H1 (cell line): ENCODE measurements around the gene LCN6. TPM values are rescaled to one million over a fixed set of nuclear protein-coding genes. Genes with fewer than 3 reads are reported as not detected.

Experiments
- CTCF ChIA-PET: fragments of 300-600 bp; sonication (Branson Sonifier 250); formaldehyde crosslinking; loops from one replicate; lab custom pipeline; 2021; ENCODE audit not compliant: partially characterized antibody; lab: Charles Lee
- POLR2A ChIA-PET: fragments of 300-600 bp; sonication (Branson Sonifier 250); formaldehyde crosslinking; loops from one replicate; lab custom pipeline; 2021; ENCODE audit warnings: inconsistent platforms; ENCODE audit not compliant: partially characterized antibody; lab: Charles Lee
- DNase-seq, 2 experiments: peaks; one replicate each; pipeline versions ENCODE4 v3.0.0 to v3.0.0-alpha.2; 2010 to 2022; ENCODE audit warnings: low spot score in 2 of 2, low read depth in 1 of 2, mixed read lengths in 1 of 2
- FAIRE-seq: peaks from 2 replicates; lab custom pipeline; 2011; peaks lifted over from hg19 to GRCh38; lab: Jason Lieb, UNC
- H2AFZ ChIP-seq: 2 replicates; pipeline ENCODE4 v1.8.1; 2012; ENCODE audit warnings: low read length, inconsistent platforms
- H2AK5ac ChIP-seq: 2 replicates; pipeline ENCODE4 v1.6.1; 2013; ENCODE audit warnings: low read depth, low read length
- H2BK120ac ChIP-seq: replicated peaks from 2 replicates; pipeline ENCODE3; 2013; ENCODE audit warnings: low read depth, low read length, inconsistent platforms
- H2BK12ac ChIP-seq: 2 replicates; pipeline ENCODE4 v1.6.1; 2013; ENCODE audit warnings: low read depth, low read length
- H2BK15ac ChIP-seq: 2 replicates; pipeline ENCODE4 v1.6.1; 2013; ENCODE audit warnings: low read length
- H2BK20ac ChIP-seq: 2 replicates; pipeline ENCODE4 v1.6.1; 2013; ENCODE audit warnings: low read length
- H2BK5ac ChIP-seq: 2 replicates; pipeline ENCODE4 v1.6.1; 2013; ENCODE audit warnings: low read depth, low read length
- H3K14ac ChIP-seq: 2 replicates; pipeline ENCODE4 v1.6.1; 2013; ENCODE audit warnings: inconsistent platforms; ENCODE audit not compliant: insufficient read length
- H3K18ac ChIP-seq: 2 replicates; pipeline ENCODE4 v1.6.1; 2013; ENCODE audit warnings: low read length; ENCODE audit errors: extremely low read depth
- H3K23ac ChIP-seq: 2 replicates; pipeline ENCODE4 v1.6.1; 2013; ENCODE audit warnings: inconsistent platforms; ENCODE audit not compliant: insufficient read length
- H3K23me2 ChIP-seq: 2 replicates; pipeline ENCODE4 v1.6.1; 2013; ENCODE audit warnings: low read depth, low read length
- H3K27ac ChIP-seq: 2 replicates; pipeline ENCODE4 v1.6.1; 2011; ENCODE audit warnings: low read depth, low read length, inconsistent platforms
- H3K27me3 ChIP-seq, 4 experiments: replicated peaks in 1 of 4; 1 replicate in 1 of 4; 2 replicates in 3 of 4; pipeline versions ENCODE4 v1.6.1 to v1.8.1; 2011 to 2013; ENCODE audit warnings: low read length in 3 of 4, mild to moderate bottlenecking in 3 of 4, inconsistent platforms in 2 of 4, mixed read lengths in 2 of 4, moderate library complexity in 1 of 4; ENCODE audit not compliant: control insufficient read depth in 3 of 4, insufficient read depth in 3 of 4; ENCODE audit errors: extremely low read depth in 1 of 4
- H3K36me3 ChIP-seq, 4 experiments: 2 replicates each; pipeline versions ENCODE4 v1.6.1 to v1.8.1; 2011 to 2013; ENCODE audit warnings: mild to moderate bottlenecking in 4 of 4, low read length in 3 of 4, moderate library complexity in 2 of 4, control low read depth in 1 of 4, inconsistent platforms in 1 of 4; ENCODE audit not compliant: insufficient read depth in 4 of 4, control insufficient read depth in 2 of 4
- H3K4ac ChIP-seq: replicated peaks from 2 replicates; pipeline ENCODE3; 2013; ENCODE audit warnings: low read length, low read depth, mixed read lengths, inconsistent platforms; ENCODE audit not compliant: insufficient read length
- H3K4me1 ChIP-seq, 4 experiments: replicated peaks in 1 of 4; 1 replicate in 1 of 4; 2 replicates in 3 of 4; pipeline versions ENCODE4 v1.6.1 to v1.8.1; 2011 to 2013; ENCODE audit warnings: low read length in 3 of 4, inconsistent platforms in 2 of 4, mixed read lengths in 1 of 4; ENCODE audit not compliant: insufficient read depth in 4 of 4, control insufficient read depth in 3 of 4
- H3K4me2 ChIP-seq, 2 experiments: 2 replicates each; pipeline versions ENCODE4 v1.6.1 to v1.8.1; 2011 to 2013; ENCODE audit warnings: low read depth in 2 of 2, low read length in 2 of 2, control low read depth in 1 of 2, inconsistent platforms in 1 of 2, mild to moderate bottlenecking in 1 of 2; ENCODE audit not compliant: insufficient read depth in 1 of 2
- H3K4me3 ChIP-seq, 4 experiments: fragments of 200-600, 300-600 bp in 1 of 4; sonication (generic), shearing (Covaris generic), sonication (Bioruptor Twin) in 1 of 4; 2 replicates each; pipeline versions ENCODE4 v1.5.1 to v1.8.1; 2011 to 2016; ENCODE audit warnings: low read length in 4 of 4, low read depth in 3 of 4, control low read depth in 2 of 4, inconsistent platforms in 2 of 4, mild to moderate bottlenecking in 2 of 4, mixed read lengths in 1 of 4, moderate library complexity in 1 of 4; ENCODE audit not compliant: insufficient read depth in 2 of 4; ENCODE audit errors: extremely low read depth in 1 of 4
- H3K56ac ChIP-seq: replicated peaks from 2 replicates; pipeline ENCODE3; 2013; ENCODE audit warnings: low read depth, mild to moderate bottlenecking, mixed read lengths, low read length, inconsistent platforms; ENCODE audit not compliant: insufficient read length
- H3K79me1 ChIP-seq: 2 replicates; pipeline ENCODE4 v1.6.1; 2013; ENCODE audit warnings: low read depth, low read length, control low read depth
- H3K79me2 ChIP-seq, 2 experiments: 2 replicates each; pipeline versions ENCODE4 v1.6.1 to v1.8.1; 2012 to 2013; ENCODE audit warnings: low read length in 2 of 2, mild to moderate bottlenecking in 2 of 2, inconsistent platforms in 1 of 2; ENCODE audit not compliant: insufficient read depth in 2 of 2, control insufficient read depth in 1 of 2
- H3K9ac ChIP-seq, 4 experiments: replicated peaks in 1 of 4; 1 replicate in 1 of 4; 2 replicates in 3 of 4; pipeline versions ENCODE4 v1.6.1 to v1.8.1; 2011 to 2013; ENCODE audit warnings: low read depth in 3 of 4, low read length in 3 of 4, control low read depth in 2 of 4, mild to moderate bottlenecking in 2 of 4, moderate library complexity in 2 of 4, inconsistent platforms in 1 of 4; ENCODE audit errors: extremely low read depth in 1 of 4
- H3K9me3 ChIP-seq, 2 experiments: 2 replicates each; pipeline versions ENCODE4 v1.6.1 to v1.8.1; 2012 to 2013; ENCODE audit warnings: mild to moderate bottlenecking in 2 of 2, moderate library complexity in 2 of 2, control low read depth in 1 of 2, inconsistent platforms in 1 of 2, low read depth in 1 of 2, low read length in 1 of 2, mixed read lengths in 1 of 2; ENCODE audit not compliant: insufficient read depth in 2 of 2
- H4K20me1 ChIP-seq, 2 experiments: replicated peaks in 1 of 2; 2 replicates each; pipeline versions ENCODE3 to v1.8.1; 2011 to 2013; ENCODE audit warnings: inconsistent platforms in 2 of 2, low read length in 2 of 2, mild to moderate bottlenecking in 1 of 2; ENCODE audit not compliant: insufficient read depth in 2 of 2, control insufficient read depth in 1 of 2
- H4K5ac ChIP-seq: 2 replicates; pipeline ENCODE4 v1.6.1; 2013; ENCODE audit warnings: low read length, low read depth, mixed read lengths, inconsistent platforms; ENCODE audit not compliant: insufficient read length
- H4K8ac ChIP-seq: 2 replicates; pipeline ENCODE4 v1.8.0; 2013; ENCODE audit warnings: mild to moderate bottlenecking, moderate library complexity, low read length, inconsistent platforms; ENCODE audit not compliant: insufficient read depth; ENCODE audit errors: extremely low read depth
- H4K91ac ChIP-seq: replicated peaks from 2 replicates; pipeline ENCODE3; 2013; ENCODE audit warnings: low read length, mixed read lengths, inconsistent platforms; ENCODE audit not compliant: insufficient read length
- ATF2 ChIP-seq: IDR thresholded peaks from 2 replicates; pipeline ENCODE4 v1.6.1; 2012; ENCODE audit warnings: low read length, inconsistent platforms
- BCL11A ChIP-seq, 2 experiments: IDR thresholded peaks; one replicate each; pipeline ENCODE4 v1.6.1; 2011; ENCODE audit warnings: low read depth in 2 of 2, low read length in 2 of 2, mild to moderate bottlenecking in 2 of 2
- CBX5 ChIP-seq: fragments of 300-800, 300-1000 bp; sonication (generic); IDR thresholded peaks from 2 replicates; pipeline ENCODE4 v1.7.1; 2016; ENCODE audit warnings: antibody characterized with exemption, low read length, low read depth
- EGR1 ChIP-seq: IDR thresholded peaks from 2 replicates; pipeline ENCODE4 v1.6.1; 2011; ENCODE audit warnings: low read depth, low read length, borderline replicate concordance
- EP300 ChIP-seq, 2 experiments: IDR thresholded peaks; 1 replicate in 1 of 2; 2 replicates in 1 of 2; pipeline ENCODE4 v1.6.1; 2011 to 2012; ENCODE audit warnings: low read depth in 2 of 2, low read length in 2 of 2, mild to moderate bottlenecking in 2 of 2, borderline replicate concordance in 1 of 2, inconsistent platforms in 1 of 2, moderate library complexity in 1 of 2
- KDM4A ChIP-seq: IDR thresholded peaks from one replicate; pipeline ENCODE4 v1.7.1; 2012; ENCODE audit warnings: low read depth, mild to moderate bottlenecking, moderate library complexity, low read length, inconsistent platforms; ENCODE audit not compliant: severe bottlenecking
- POLR2A ChIP-seq, 2 experiments: IDR thresholded peaks; 1 replicate in 1 of 2; 2 replicates in 1 of 2; pipeline ENCODE4 v1.6.1; 2011; ENCODE audit warnings: low read depth in 2 of 2, low read length in 2 of 2, mild to moderate bottlenecking in 2 of 2; ENCODE audit errors: control extremely low read depth in 1 of 2
- SIX5 ChIP-seq: IDR thresholded peaks from 2 replicates; pipeline ENCODE4 v1.6.1; 2011; ENCODE audit warnings: mild to moderate bottlenecking, low read depth, low read length
- TCF12 ChIP-seq: IDR thresholded peaks from 2 replicates; pipeline ENCODE4 v1.6.1; 2011; ENCODE audit warnings: low read depth, mild to moderate bottlenecking, low read length
- WGBS, 2 experiments: shearing (Covaris generic) in 1 of 2; methylation state at CpG; one replicate each; pipeline versions ENCODE4 v1.1.6 to v1.1.7; 2013 to 2015; ENCODE audit warnings: low lambda C conversion rate in 2 of 2, mixed read lengths in 2 of 2, inconsistent platforms in 1 of 2, low coverage in 1 of 2, missing lambda C conversion rate in 1 of 2; ENCODE audit not compliant: insufficient replicate concordance in 2 of 2, insufficient coverage in 1 of 2, insufficient read length in 1 of 2; ENCODE audit errors: extremely low coverage in 1 of 2, missing lambda C conversion rate in 1 of 2; 5-methylcytosine and 5-hydroxymethylcytosine counted together
- polyA plus RNA-seq, 7 experiments: library from polyadenylated mRNA; depleted of rRNA in 3 of 7; stranded (reverse) in 5 of 7; unstranded in 2 of 7; fragments of >200 nt in 5 of 7; fragments of 200-250 nt in 2 of 7; gene quantifications; 1 replicate in 5 of 7; 2 replicates in 1 of 7; 4 replicates in 1 of 7; pipeline versions ENCODE4 v1.2.1 to v1.2.3, GENCODE V29; 2011 to 2013; ENCODE audit warnings: missing spikeins in 2 of 7, mixed read lengths in 2 of 7
- total RNA-seq: library from RNA; stranded (reverse); fragmentation: NEBNext Ultra II Directional; extraction: Animal tissue kit (Norgen Biotek cat#: 25700); gene quantifications from 2 replicates; pipeline ENCODE4 v1.2.1, GENCODE V29; 2021

LCN6 gene
- total and polyA plus RNA-seq, 2 of the 8 experiments (the other 6 are each of a cell fraction or from before 2014, with no cell fraction given), result not detected

DNA sequence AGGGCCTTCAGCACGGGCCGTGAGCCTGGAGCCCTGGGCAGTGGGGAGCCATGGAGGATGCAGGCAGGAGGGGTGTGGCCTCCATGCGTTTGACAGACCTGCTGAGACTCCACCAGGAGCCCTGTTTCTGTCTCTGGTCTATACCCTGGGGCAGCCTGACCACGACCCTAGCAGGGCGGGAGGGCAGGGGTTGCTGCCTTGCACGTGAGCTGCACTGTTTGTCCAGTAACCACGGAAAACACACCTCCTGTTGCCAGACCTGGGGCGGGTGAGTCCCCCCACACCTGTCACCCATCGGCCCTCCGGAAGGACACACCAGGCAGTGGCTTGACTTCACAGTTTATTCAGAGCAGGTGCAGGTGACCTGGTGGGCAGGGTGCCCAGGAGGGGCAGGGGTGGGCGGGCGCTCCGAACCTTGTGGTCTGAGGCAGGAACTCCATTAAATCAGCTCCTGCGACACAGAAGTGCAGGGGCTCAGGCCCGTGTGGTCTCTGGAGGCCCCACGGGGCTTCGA lies 5.8 kb upstream of the LCN6 start:
- Histone ChIP-seq H3K56ac (no peak overlapping the region), H3K9me3 (peaks cover 3 to 12% of the 10 kb centered on the region in 2 experiments; a peak in 1 of 4 replicates), H3K4me1 (no peaks in the 10 kb centered on the region; a peak in 1 of 7 replicates), H4K91ac (no peak overlapping the region), H3K9ac (no peak overlapping the region), H3K23me2 (no peaks in the 10 kb centered on the region), H3K36me3 (no peaks in the 10 kb centered on the region), H2AK5ac (no peak overlapping the region), H3K23ac (no peak overlapping the region), H3K14ac (no peak overlapping the region), H3K4me3 (no peak overlapping the region), H4K8ac (no peak overlapping the region), H3K18ac (0 out of 2 replicates have a peak overlapping the region, but pooled peaks have one; percentile 32), H4K20me1 (no peaks in the 10 kb centered on the region), H3K79me2 (no peaks in the 10 kb centered on the region), H2AFZ (no peak overlapping the region), H2BK20ac (no peak overlapping the region), H4K5ac (no peak overlapping the region), H3K4me2 (no peak overlapping the region), H2BK12ac (no peak overlapping the region), H3K79me1 (no peaks in the 10 kb centered on the region), H2BK120ac (no peak overlapping the region), H2BK15ac (no peak overlapping the region), H3K27ac (no peak overlapping the region), H3K4ac (no peak overlapping the region), H3K27me3 (no peaks in the 10 kb centered on the region), H2BK5ac (no peak overlapping the region)
- POLR2A ChIA-PET, result interaction anchor here (0.9 to 2.6 kb wide), 3 partner anchors 24 to 85 kb away, joined by 3 to 13 read pairs (median 3); no protein-coding TSS in a partner anchor
- no peak for DNase-seq
- CTCF ChIA-PET, result interaction anchor here (0.7 to 1.7 kb wide), 3 partner anchors 10 to 24 kb away, joined by 3 to 8 read pairs (median 4); no protein-coding TSS in a partner anchor
- FAIRE-seq, result no peak
- WGBS, 2 experiments, result 94% methylated on average over 12 of the region's 17 CpGs; no CpG with 5 or more reads in 1 of the 2 experiments
- TF ChIP-seq SIX5 (no peak), ATF2 (no peak), CBX5 (no peak), TCF12 (no peak), POLR2A (IDR thresholded peaks at IDR 0.05; ENCODE audit: control extremely low read depth in 1 of 2, low read depth in 2 of 2, low read length in 2 of 2) (no peak), EP300 (IDR thresholded peaks at IDR 0.05; ENCODE audit: borderline replicate concordance in 1 of 2, low read depth in 2 of 2, low read length in 2 of 2) (no peak), KDM4A (no peak), EGR1 (no peak), BCL11A (IDR thresholded peaks at IDR 0.05; ENCODE audit: low read depth in 2 of 2, low read length in 2 of 2) (no peak)
